ENCODE results near the gene KLK15.
"Not testable (repeated sequence)": the region's sequence is repeated elsewhere in the genome, so short reads cannot be mapped to it uniquely, and the experiment has no call there.

The KLK15 gene

GRCh38 chr19:50817941-50818858 is 15.2 kb downstream of the KLK15 start:
- no peak for DNase-seq (ENCODE audit: low read depth)
- peak overlapping the region; percentile 43 for H3K4me3 ChIP-seq (ENCODE audit: low read length)

GRCh38 chr19:50815439-50815838 is 17.9 kb downstream of the KLK15 start:
- TF ChIP-seq CTCF (conservative IDR thresholded peaks at IDR 0.05; ENCODE audit: low read depth, low read length): no peak
- no peak for DNase-seq (ENCODE audit: low read depth)
- H3K4me3 ChIP-seq (ENCODE audit: low read length): no peak overlapping the region

More at GRCh38 chr19:50817941-50818858, 15.2 kb downstream of the KLK15 start:
- no peak for TF ChIP-seq CTCF (conservative IDR thresholded peaks at IDR 0.05; ENCODE audit: low read depth, low read length)

- TF ChIP-seq CTCF (conservative IDR thresholded peaks at IDR 0.05; ENCODE audit: low read depth, low read length): no peak
- no peak overlapping the region for H3K4me3 ChIP-seq (ENCODE audit: low read length)
- DNase-seq (ENCODE audit: low read depth): no peak
Observed at GRCh38 chr19:50814883-50815282, 18.5 kb downstream of the KLK15 start.

GRCh38 chr19:50812474-50812873 is 20.9 kb downstream of the KLK15 start:
- no peak overlapping the region for H3K4me3 ChIP-seq (ENCODE audit: low read length)
- DNase-seq (ENCODE audit: low read depth): no peak
- no peak for TF ChIP-seq CTCF (conservative IDR thresholded peaks at IDR 0.05; ENCODE audit: low read depth, low read length)

GRCh38 chr19:50811622-50812238 is 21.6 kb downstream of the KLK15 start:
- H3K4me3 ChIP-seq (ENCODE audit: low read length); DNase-seq (ENCODE audit: low read depth): not testable (repeated sequence)

GRCh38 chr19:50808856-50809255 is 24.5 kb downstream of the KLK15 start:
- TF ChIP-seq CTCF (conservative IDR thresholded peaks at IDR 0.05; ENCODE audit: low read depth, low read length): no peak
- no peak for DNase-seq (ENCODE audit: low read depth)

GRCh38 chr19:50804420-50805272 is 28.7 kb downstream of the KLK15 start:
- TF ChIP-seq CTCF (conservative IDR thresholded peaks at IDR 0.05; ENCODE audit: low read depth, low read length): no peak
- peak overlapping the region; percentile 99 for H3K4me3 ChIP-seq (ENCODE audit: low read length)
- peak; percentile 96 for DNase-seq (ENCODE audit: low read depth)

More at GRCh38 chr19:50808856-50809255, 24.5 kb downstream of the KLK15 start:
- no peak overlapping the region for H3K4me3 ChIP-seq (ENCODE audit: low read length)
